K562 (cell line): ENCODE measurements around the gene MSL3. TPM values are rescaled to one million over a fixed set of nuclear protein-coding genes. Genes with fewer than 3 reads are reported as not detected.

ENCODE experiments used
- CSDE1 ChIP-seq, 2 experiments: fragments of 450-650 bp; IDR thresholded peaks; 2 replicates each; pipeline ENCODE4 v1.6.1; 2016; ENCODE audit warnings: mild to moderate bottlenecking in 1 of 2
- CTBP1 ChIP-seq: fragments of 450-650 bp; IDR thresholded peaks from 2 replicates; pipeline ENCODE4 v1.6.1; 2016; ENCODE audit warnings: borderline replicate concordance
- FOXJ2 ChIP-seq: fragments of 200-800 bp; sonication (Bioruptor generic); IDR thresholded peaks from 2 replicates; pipeline ENCODE4 v1.6.1; 2016; ENCODE audit warnings: missing genetic modification characterization, missing compliant biosample characterization
- FOXK2 ChIP-seq, 2 experiments: fragments of 450-650 bp; IDR thresholded peaks in 1 of 2; conservative IDR thresholded peaks in 1 of 2; 2 replicates each; pipeline ENCODE4 v1.6.1; 2016; ENCODE audit warnings: low read depth in 2 of 2, mild to moderate bottlenecking in 1 of 2
- HDAC1 ChIP-seq, 2 experiments: fragments of 450-650 bp; IDR thresholded peaks; 2 replicates each; pipeline ENCODE4 v1.6.1; 2016 to 2017; ENCODE audit warnings: inconsistent platforms in 1 of 2, mild to moderate bottlenecking in 1 of 2, moderate library complexity in 1 of 2
- HOXB6 ChIP-seq: fragments of 250-450 bp; sonication (Bioruptor Pico); IDR thresholded peaks from 2 replicates; pipeline ENCODE4 v1.5.1; 2022; ENCODE audit warnings: mild to moderate bottlenecking, borderline replicate concordance
- MNT ChIP-seq, 2 experiments: fragments of 450-650 bp; conservative IDR thresholded peaks; 2 replicates each; pipeline ENCODE4 v1.6.1; 2017; ENCODE audit warnings: mild to moderate bottlenecking in 2 of 2, moderate library complexity in 2 of 2
- MYC ChIP-seq, 2 experiments: fragments of 250-450 bp in 1 of 2; sonication (Bioruptor Pico) in 1 of 2; IDR thresholded peaks; 2 replicates each; pipeline versions ENCODE4 v1.5.1 to v1.6.1; 2012 to 2021; ENCODE audit warnings: low read depth in 2 of 2, borderline replicate concordance in 1 of 2, improper control_type of control experiment in 1 of 2, low read length in 1 of 2, mild to moderate bottlenecking in 1 of 2, moderate library complexity in 1 of 2
- PRMT5 ChIP-seq: sonication (generic); formaldehyde crosslinking; IDR thresholded peaks from 2 replicates; pipeline ENCODE4 v1.5.0; 2020; ENCODE audit warnings: missing genetic modification reagents
- RBFOX2 ChIP-seq: fragments of 200-400 bp; formaldehyde crosslinking; IDR thresholded peaks from 2 replicates; pipeline ENCODE4 v1.6.1; 2017; ENCODE audit warnings: low read depth, mild to moderate bottlenecking, low read length, moderate library complexity
- STAG1 ChIP-seq: sonication (generic); formaldehyde crosslinking; IDR thresholded peaks from 2 replicates; pipeline ENCODE4 v1.5.0; 2020; ENCODE audit warnings: missing genetic modification reagents, borderline replicate concordance
- XRCC4 ChIP-seq: IDR thresholded peaks from one replicate; pipeline ENCODE4 v1.6.1; 2011; ENCODE audit not compliant: insufficient read depth, insufficient read length; ENCODE audit errors: extremely low read depth
- ZNF197 ChIP-seq: fragments of 200-800 bp; sonication (Bioruptor generic); IDR thresholded peaks from 2 replicates; pipeline ENCODE4 v1.6.1; 2016; ENCODE audit warnings: low read depth, missing genetic modification characterization, missing compliant biosample characterization
- ZNF347 ChIP-seq: fragments of 450-650 bp; formaldehyde crosslinking; IDR thresholded peaks from 2 replicates; pipeline ENCODE4 v1.4.0; 2020; ENCODE audit warnings: low read depth, mild to moderate bottlenecking, moderate library complexity
- ZNF354B ChIP-seq: fragments of 250-450 bp; sonication (Bioruptor Pico); IDR thresholded peaks from 2 replicates; pipeline ENCODE4 v1.4.0; 2020
- polyA plus RNA-seq, 8 experiments: library from polyadenylated mRNA; depleted of rRNA in 4 of 8; stranded (reverse) in 5 of 8; unstranded in 3 of 8; fragments of >200 nt; fragmentation: Nextera tagmentation in 2 of 8; fragmentation: Illumina TruSeq in 1 of 8; extraction: Ambion mirVana in 2 of 8; extraction: Trizol in 1 of 8; gene quantifications; 2 replicates each; pipeline versions ENCODE4 v1.2.1 to v1.2.3, GENCODE V29; 2011 to 2014; ENCODE audit warnings: inconsistent platforms in 1 of 8, missing spikeins in 1 of 8
- total RNA-seq, 7 experiments: library from RNA; depleted of rRNA in 6 of 7; stranded (reverse); fragments of >200 nt in 6 of 7; fragmentation: Illumina TruSeq in 2 of 7; extraction: Trizol in 2 of 7; gene quantifications; 2 replicates each; pipeline versions ENCODE4 v1.2.1 to v1.2.3, GENCODE V29; 2011 to 2021; ENCODE audit warnings: low replicate concordance in 1 of 7
- TF ChIP-seq, protein P1 (sequence below): fragments of 250-450 bp; sonication (Bioruptor Pico); IDR thresholded peaks from 2 replicates; pipeline ENCODE4 v1.5.1; 2021; ENCODE audit warnings: mild to moderate bottlenecking
- TF ChIP-seq, protein P2 (sequence below): fragments of 250-450 bp; sonication (Bioruptor Pico); IDR thresholded peaks from 2 replicates; pipeline ENCODE4 v1.5.0; 2021; ENCODE audit warnings: mild to moderate bottlenecking, borderline replicate concordance
- TF ChIP-seq, protein P3 (sequence below), 2 experiments: fragments of 450-650 bp in 1 of 2; sonication (generic) in 1 of 2; formaldehyde crosslinking; conservative IDR thresholded peaks; 2 replicates each; pipeline versions ENCODE4 v1.4.0 to v1.8.1; 2020 to 2022; ENCODE audit warnings: mild to moderate bottlenecking in 1 of 2, missing genetic modification reagents in 1 of 2
- TF ChIP-seq, protein P4 (sequence below): fragments of 450-650 bp; IDR thresholded peaks from 2 replicates; pipeline ENCODE4 v1.7.0; 2016; ENCODE audit warnings: borderline replicate concordance

MSL3 gene
- total and polyA plus RNA-seq, 9 of the 15 experiments (the other 6 are each of a cell fraction or from before 2014, with no cell fraction given), result 21.3 to 39.9 (median 27.1) TPM

GRCh38 chrX:11757719-11758399 lies at the start of gene MSL3 (continued):
- TF ChIP-seq FOXK2 (conservative IDR thresholded peaks at IDR 0.05 in 1 of 2, IDR thresholded peaks at IDR 0.05 in 1 of 2; ENCODE audit: low read depth in 2 of 2) (no peak), PRMT5 (no peak), MYC (IDR thresholded peaks at IDR 0.05; ENCODE audit: low read depth, low read length) (peak; percentile 60; the same call in 1 of the 2 replicates), MYC (CRISPR knock-in tag; IDR thresholded peaks at IDR 0.05; ENCODE audit: borderline replicate concordance, low read depth) (no peak), ZNF197 (CRISPR knock-in tag) (no peak), RBFOX2 (peak; percentile 74), HOXB6 (CRISPR knock-in tag) (no peak), FOXJ2 (no peak), STAG1 (CRISPR knock-in tag) (no peak), MNT (conservative IDR thresholded peaks at IDR 0.05) (peak in 1 of 2 experiments; percentile 37; a peak in 1 of 4 replicates), ZNF354B (CRISPR knock-in tag) (no peak), CSDE1 (IDR thresholded peaks at IDR 0.05) (no peak), XRCC4 (no peak), ZNF347 (CRISPR knock-in tag) (no peak), CTBP1 (peak; percentile 62; the same call in 1 of the 2 replicates), HDAC1 (IDR thresholded peaks at IDR 0.05) (no peak)
- TF ChIP-seq, protein P1, sequence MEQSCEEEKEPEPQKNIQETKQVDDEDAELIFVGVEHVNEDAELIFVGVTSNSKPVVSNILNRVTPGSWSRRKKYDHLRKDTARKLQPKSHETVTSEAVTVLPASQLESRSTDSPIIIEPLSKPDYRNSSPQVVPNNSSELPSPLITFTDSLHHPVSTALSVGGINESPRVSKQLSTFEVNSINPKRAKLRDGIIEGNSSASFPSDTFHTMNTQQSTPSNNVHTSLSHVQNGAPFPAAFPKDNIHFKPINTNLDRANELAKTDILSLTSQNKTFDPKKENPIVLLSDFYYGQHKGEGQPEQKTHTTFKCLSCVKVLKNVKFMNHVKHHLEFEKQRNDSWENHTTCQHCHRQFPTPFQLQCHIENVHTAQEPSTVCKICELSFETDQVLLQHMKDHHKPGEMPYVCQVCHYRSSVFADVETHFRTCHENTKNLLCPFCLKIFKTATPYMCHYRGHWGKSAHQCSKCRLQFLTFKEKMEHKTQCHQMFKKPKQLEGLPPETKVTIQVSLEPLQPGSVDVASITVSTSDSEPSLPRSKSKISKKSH, result no peak
- TF ChIP-seq, protein P2, sequence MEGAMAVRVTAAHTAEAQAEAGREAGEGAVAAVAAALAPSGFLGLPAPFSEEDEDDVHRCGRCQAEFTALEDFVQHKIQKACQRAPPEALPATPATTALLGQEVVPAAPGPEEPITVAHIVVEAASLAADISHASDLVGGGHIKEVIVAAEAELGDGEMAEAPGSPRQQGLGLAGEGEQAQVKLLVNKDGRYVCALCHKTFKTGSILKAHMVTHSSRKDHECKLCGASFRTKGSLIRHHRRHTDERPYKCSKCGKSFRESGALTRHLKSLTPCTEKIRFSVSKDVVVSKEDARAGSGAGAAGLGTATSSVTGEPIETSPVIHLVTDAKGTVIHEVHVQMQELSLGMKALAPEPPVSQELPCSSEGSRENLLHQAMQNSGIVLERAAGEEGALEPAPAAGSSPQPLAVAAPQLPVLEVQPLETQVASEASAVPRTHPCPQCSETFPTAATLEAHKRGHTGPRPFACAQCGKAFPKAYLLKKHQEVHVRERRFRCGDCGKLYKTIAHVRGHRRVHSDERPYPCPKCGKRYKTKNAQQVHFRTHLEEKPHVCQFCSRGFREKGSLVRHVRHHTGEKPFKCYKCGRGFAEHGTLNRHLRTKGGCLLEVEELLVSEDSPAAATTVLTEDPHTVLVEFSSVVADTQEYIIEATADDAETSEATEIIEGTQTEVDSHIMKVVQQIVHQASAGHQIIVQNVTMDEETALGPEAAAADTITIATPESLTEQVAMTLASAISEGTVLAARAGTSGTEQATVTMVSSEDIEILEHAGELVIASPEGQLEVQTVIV, result no peak
- TF ChIP-seq, protein P3, sequence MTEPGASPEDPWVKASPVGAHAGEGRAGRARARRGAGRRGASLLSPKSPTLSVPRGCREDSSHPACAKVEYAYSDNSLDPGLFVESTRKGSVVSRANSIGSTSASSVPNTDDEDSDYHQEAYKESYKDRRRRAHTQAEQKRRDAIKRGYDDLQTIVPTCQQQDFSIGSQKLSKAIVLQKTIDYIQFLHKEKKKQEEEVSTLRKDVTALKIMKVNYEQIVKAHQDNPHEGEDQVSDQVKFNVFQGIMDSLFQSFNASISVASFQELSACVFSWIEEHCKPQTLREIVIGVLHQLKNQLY (CRISPR knock-in tag; conservative IDR thresholded peaks at IDR 0.05), result no peak
- TF ChIP-seq, protein P4, sequence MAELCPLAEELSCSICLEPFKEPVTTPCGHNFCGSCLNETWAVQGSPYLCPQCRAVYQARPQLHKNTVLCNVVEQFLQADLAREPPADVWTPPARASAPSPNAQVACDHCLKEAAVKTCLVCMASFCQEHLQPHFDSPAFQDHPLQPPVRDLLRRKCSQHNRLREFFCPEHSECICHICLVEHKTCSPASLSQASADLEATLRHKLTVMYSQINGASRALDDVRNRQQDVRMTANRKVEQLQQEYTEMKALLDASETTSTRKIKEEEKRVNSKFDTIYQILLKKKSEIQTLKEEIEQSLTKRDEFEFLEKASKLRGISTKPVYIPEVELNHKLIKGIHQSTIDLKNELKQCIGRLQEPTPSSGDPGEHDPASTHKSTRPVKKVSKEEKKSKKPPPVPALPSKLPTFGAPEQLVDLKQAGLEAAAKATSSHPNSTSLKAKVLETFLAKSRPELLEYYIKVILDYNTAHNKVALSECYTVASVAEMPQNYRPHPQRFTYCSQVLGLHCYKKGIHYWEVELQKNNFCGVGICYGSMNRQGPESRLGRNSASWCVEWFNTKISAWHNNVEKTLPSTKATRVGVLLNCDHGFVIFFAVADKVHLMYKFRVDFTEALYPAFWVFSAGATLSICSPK, result no peak
